ENCODE measurements around the gene DPYSL5.
A peak's percentile ranks its signal among the peaks of the same experiment; 100 is the strongest.

GRCh38 chr2:26848336-26849055 lies 564 bp downstream of the DPYSL5 start:
- TF ChIP-seq CTCF (conservative IDR thresholded peaks at IDR 0.05 in 1 of 2, IDR thresholded peaks at IDR 0.05 in 1 of 2; ENCODE audit: low read depth in 1 of 2, low read length in 2 of 2) (no peak), EZH2 (IDR thresholded peaks at IDR 0.05; ENCODE audit: low read length, missing control alignments) (peak; percentile 5)
